GF-D8 (cell line): Measurements from ENCODE around the gene SMURF2.
"Not testable (repeated sequence)": the region's sequence is repeated elsewhere in the genome, so short reads cannot be mapped to it uniquely, and the experiment has no call there.

Experiments
- DNase-seq: peaks from one replicate; lab custom pipeline; 2025; lab: John Stamatoyannopoulos, UW

Gene SMURF2

DNA sequence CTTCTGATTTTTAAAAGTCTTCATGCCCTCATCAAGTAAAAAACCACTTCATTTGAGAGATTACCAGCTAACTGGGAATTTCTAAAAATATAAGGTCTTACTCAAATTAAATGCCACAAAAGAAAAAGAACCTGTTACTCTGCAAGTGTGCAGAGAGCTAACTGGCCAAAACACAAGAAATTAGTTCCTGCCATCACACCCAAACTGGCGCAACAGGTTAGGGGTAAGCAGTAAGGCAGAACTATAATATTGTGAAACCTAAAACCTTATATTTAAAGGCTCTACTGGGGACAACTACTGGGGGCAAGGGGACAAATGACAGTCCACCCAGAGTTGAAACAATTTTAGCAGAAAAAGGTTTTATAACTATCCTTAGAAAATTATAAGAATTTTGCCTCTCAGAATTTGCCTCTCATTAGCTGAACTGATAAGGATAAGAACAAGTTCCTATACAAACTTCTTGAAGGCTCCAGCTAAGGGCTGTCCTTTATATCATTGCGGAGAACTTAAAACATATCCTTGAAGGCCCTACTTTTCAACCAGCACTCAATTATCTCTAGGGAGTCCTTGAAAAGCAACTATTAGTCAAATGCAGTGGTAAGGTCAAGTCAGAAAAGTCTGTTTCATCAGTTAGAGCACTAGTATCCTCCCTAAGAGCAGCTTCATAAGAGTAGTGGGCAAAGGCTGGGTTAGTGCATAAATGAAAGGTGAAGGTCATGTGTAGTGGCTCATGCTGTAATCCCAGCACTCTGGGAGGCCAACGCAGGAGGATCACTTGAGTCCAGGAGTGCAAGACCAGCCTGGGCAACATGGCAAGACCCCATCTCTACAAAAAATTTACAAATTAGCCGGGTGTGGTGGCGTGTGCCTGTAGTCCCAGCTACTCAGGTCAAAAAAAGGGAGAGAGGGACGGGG is 31.5 kb downstream of the SMURF2 start:
- no peak for DNase-seq

GRCh38 chr17:64628641-64629040 is 33.5 kb downstream of the SMURF2 start:
- DNase-seq, result no peak

- no peak for DNase-seq
Observed at GRCh38 chr17:64627797-64628196, 34.3 kb downstream of the SMURF2 start.

- no peak for DNase-seq
Observed at GRCh38 chr17:64626827-64627226, 35.3 kb downstream of the SMURF2 start.

- no peak for DNase-seq
Observed at GRCh38 chr17:64625541-64625940, 36.6 kb downstream of the SMURF2 start.

DNA sequence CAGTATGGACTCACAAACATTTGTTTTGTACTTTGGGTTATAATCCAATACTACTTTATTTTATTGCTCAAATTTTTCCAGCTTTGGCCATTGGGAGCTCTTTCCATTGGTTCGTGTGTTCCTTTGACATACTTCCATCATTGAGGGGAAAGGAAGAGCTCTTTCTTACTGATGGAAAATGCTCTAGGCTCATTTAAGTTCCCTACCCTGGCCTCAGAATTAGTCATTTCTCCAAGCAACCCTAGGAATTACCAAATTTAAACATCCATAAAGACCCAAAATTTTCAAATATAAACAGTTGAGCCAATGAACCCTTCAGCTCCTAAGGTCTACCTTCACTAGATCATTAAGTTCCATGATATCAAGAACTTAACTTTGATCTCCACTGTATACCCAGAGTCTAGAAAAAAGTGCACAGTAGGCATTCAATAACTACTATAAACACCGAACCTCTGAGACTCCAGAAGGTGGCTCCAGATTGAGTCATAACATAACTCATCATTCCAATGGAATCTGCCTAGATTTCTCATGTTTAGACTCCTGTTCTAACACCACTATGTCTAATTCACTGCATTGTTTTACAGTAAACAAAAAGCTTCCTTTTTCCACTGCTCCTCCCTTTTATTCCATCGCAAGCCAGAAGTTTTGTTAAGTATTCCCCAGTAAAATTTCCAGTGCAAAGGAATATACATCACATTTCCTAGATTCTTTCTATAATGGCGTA is 39.0 kb downstream of the SMURF2 start:
- DNase-seq, result no peak

DNA sequence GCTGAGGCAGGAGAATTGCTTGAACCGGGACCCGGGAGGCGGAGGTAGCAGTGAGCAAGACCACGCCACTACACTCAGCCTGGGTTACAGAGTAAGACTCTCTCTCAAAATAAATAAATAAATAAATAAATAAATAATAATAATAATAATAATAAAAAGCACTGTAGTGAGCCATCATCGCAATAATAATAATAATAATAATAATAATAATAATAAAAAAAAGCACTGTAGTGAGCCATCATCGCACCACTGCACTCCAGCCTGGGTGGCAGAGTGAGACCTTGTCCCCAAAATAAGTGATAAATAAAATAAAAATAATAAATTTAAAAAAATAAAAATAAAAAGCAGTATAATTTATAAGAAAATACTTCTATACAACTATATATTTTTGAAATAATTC is 40.3 kb downstream of the SMURF2 start:
- DNase-seq, result no peak

GRCh38 chr17:64618848-64619247 is 43.3 kb downstream of the SMURF2 start:
- no peak for DNase-seq

DNA sequence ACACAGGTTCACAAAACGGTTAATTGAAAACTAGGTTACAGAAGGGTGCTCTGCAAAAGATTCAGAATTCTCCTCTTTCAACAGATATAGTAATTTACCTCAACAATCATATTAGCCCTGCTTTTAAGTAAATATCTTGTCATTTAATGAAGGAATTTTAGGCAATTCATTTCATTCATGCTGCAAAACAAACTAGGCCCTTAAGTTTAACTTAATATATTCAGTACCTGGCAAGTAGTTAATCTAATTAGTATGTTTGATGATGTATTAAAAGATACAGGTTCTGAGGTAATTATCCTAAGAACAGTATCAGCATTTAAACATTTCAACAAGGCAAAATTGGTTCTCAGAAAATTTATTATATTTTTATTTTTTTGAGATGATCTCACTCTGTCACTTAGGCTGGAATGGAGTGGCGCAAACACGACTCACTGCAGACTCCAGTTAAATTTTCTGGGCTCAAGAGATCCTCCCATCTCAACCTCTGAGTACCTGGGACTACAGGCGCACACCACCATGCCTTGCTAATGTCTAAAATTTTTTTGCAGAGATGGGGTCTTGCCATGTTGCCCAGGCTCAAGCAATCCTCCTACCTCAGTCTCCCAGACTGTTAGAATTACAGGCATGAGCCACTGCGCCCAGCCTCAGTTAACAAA is 44.9 kb downstream of the SMURF2 start:
- DNase-seq, result no peak

DNA sequence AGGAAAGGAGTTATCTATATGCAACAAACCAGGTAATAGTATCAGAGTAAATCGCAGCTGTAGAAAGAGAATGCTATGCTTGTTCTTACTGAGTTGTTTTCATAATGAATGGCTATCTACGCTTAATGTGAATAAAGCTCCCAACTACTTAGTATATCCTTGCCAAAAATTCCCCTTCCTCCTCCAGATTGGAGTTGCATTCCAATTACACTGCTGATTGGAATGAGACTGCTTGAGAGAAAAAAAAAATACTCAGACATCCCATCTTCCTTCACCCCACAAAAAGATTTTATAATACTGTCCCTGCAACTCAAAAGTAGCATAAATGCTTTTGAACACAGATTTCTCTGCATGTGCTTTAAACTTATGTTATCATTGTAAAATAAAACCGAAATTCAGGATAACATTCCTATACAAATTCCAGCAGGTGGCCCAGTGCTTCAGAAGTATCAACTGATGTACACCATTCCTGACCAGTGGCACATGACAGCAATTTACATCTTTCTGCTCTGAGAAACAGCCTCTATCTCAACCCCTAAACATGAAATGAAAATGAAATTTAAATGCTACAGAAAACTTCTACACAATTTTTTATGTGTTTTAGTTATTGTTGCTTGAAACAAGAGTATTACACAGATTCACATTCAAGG is 47.0 kb downstream of the SMURF2 start:
- DNase-seq, result no peak

GRCh38 chr17:64614266-64615027 is 47.7 kb downstream of the SMURF2 start:
- DNase-seq, result no peak

- no peak for DNase-seq
Observed at GRCh38 chr17:64611369-64611768, 50.7 kb downstream of the SMURF2 start.

GRCh38 chr17:64610244-64610643 is 51.9 kb downstream of the SMURF2 start:
- DNase-seq, result not testable (repeated sequence)

- DNase-seq, result no peak
Observed at GRCh38 chr17:64608571-64608981, 53.5 kb downstream of the SMURF2 start.

DNA sequence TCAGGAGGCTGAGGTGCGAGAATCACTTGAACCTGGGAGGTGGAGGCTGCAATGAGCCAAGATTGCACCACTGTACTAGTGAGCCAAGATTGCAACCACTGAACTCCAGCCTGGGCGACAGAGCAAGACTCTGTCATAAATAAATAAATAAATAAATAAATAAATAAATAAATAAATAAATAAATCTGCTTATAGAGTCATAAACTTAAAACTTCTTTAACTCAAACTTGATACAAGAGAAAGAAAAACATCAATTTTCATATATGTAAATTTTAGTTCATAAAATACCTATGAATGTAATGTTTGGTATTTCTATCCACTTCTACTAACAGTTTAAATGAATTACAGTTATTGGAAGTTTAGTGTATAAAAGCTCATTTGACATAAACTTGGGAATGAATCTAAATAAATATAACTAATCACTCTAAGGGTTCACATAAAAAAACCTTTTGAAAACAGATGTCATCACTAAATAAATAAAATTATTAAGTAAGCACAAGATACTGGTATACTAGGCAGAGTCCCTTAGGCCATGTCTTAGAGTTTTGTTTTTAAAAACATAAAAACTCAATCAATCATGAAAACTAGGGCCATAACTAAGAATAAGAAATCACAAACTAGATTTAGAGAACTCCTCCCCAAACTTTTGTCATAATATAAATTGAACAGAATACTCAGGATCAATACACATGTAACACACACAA is 54.1 kb downstream of the SMURF2 start:
- no peak for DNase-seq

GRCh38 chr17:64604532-64604931 is 57.6 kb downstream of the SMURF2 start:
- DNase-seq, result not testable (repeated sequence)

DNA sequence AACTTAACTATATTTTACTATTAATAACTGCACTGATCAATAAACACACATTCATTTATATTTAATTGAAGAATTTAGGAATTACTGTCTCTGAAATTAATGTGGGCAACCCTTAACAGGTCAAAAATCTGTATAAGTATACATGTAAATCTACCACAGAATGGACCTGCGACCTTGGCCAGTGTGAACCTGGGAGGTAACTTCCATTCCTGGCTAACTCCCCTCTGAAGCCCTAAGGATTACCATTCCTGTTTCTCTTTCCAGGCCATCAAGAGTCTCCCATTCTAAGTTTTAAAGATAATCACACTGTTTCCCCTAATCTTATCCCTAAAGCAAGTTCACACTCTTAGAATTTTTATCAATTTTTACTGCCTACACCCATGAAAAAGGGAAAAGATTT is 58.1 kb downstream of the SMURF2 start:
- DNase-seq, result no peak

DNA sequence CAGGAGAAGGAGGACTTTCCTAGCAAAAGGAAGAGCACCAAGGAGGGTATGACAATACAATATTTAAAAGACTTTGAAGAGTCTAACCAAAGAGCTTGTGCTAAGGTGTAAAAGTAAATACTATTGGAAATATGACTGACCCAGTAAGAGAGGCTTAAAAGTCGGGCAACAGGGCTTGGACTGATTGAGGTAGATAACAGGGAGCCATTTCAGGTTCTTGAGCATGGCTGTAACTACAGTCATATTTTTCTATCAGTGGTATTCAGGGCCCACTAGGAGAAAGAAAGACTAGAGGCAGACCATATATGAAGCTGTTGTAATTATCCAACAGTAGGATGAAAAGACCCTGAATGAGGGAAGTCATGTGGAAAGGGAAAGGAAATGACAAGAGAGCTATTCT is 62.3 kb downstream of the SMURF2 start:
- no peak for DNase-seq

- no peak for DNase-seq
Observed at GRCh38 chr17:64599187-64599676, 62.9 kb downstream of the SMURF2 start.

DNA sequence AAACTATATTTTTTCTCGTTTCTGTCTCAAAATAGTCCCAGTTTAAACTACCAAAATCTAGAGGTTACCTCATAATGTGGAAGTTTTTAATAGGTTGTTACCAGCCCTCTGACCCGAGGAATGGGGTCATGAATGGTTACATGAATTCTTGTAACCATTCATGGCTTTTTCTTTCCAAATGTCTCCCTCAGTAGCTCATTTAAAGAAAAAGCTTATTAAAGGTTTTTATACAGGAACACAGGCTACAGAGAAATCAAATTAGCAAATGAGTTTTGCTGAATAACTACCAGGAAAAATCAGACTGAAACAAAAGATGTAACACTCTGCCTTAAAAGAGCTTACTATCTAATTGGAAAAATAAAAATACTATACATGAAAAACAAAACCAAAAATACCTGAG is 63.4 kb downstream of the SMURF2 start:
- no peak for DNase-seq

GRCh38 chr17:64596988-64597387 is 65.1 kb downstream of the SMURF2 start:
- no peak for DNase-seq
